Activated B cell treated with CpG ODN at 0.5 μM for 24 hours (primary cell): ENCODE measurements around the gene ADD1. TPM values are rescaled to one million over a fixed set of nuclear protein-coding genes. Genes with fewer than 3 reads are reported as not detected.

Experiments used
- ATAC-seq: fragments of 200-7000 bp; cut with Tn5 transposase; one replicate; pipeline ENCODE4 v1.10.0; 2021; ENCODE audit warnings: low read depth, mild to moderate bottlenecking, moderate library complexity
- CTCF ChIA-PET: fragments of 350-600 bp; sonication (Branson Sonifier 250); formaldehyde crosslinking; loops from one replicate; lab custom pipeline; 2021; ENCODE audit warnings: antibody characterized with exemption; lab: Charles Lee
- POLR2A ChIA-PET: fragments of 350-600 bp; sonication (Branson Sonifier 250); formaldehyde crosslinking; loops from one replicate; lab custom pipeline; 2021; ENCODE audit warnings: antibody characterized with exemption; lab: Charles Lee
- DNase-seq: peaks from one replicate; pipeline ENCODE4 v3.0.0; 2022
- H3K27ac Mint-ChIP-seq: one replicate; pipeline ENCODE4 v1.8.0; 2020; ENCODE audit warnings: mixed read lengths
- H3K27me3 Mint-ChIP-seq: one replicate; pipeline ENCODE4 v1.8.0; 2021; ENCODE audit warnings: mixed read lengths
- H3K36me3 Mint-ChIP-seq: one replicate; pipeline ENCODE4 v1.8.0; 2021; ENCODE audit warnings: low read depth, mixed read lengths
- H3K4me1 Mint-ChIP-seq: one replicate; pipeline ENCODE4 v1.8.0; 2021; ENCODE audit warnings: mixed read lengths
- H3K4me3 Mint-ChIP-seq: one replicate; pipeline ENCODE4 v1.8.0; 2020; ENCODE audit warnings: mild to moderate bottlenecking, mixed read lengths
- H3K9me3 Mint-ChIP-seq: one replicate; pipeline ENCODE4 v1.8.0; 2020; ENCODE audit warnings: mixed read lengths
- CTCF ChIP-seq: fragments of 200-600 bp; IDR thresholded peaks from one replicate; pipeline ENCODE4 v1.8.0; 2022; ENCODE audit warnings: antibody characterized with exemption, mild to moderate bottlenecking
- intact Hi-C: fragments of 100-400 bp; cut with micrococcal nuclease; formaldehyde crosslinking; loops from one replicate; pipeline ENCODE4 v1.15.1; 2024
- total RNA-seq: library from RNA; stranded (reverse); gene quantifications from 2 replicates; pipeline ENCODE4 v1.2.3, GENCODE V29; 2022

ADD1 gene
- 326 and 340 TPM in 2 replicates for total RNA-seq

- Mint-ChIP-seq H3K27ac (peak within 1 kb of the TSS; percentile 94), H3K4me1 (peaks cover 61% of the 10 kb centered on the region), H3K9me3 (no peaks in the 10 kb centered on the region), H3K27me3 (no peaks in the 10 kb centered on the region), H3K36me3 (peaks cover 9% of the 10 kb centered on the region), H3K4me3 (peak within 1 kb of the TSS; percentile 96)
- ChIA-PET POLR2A (interaction anchor here (0.6 to 2.6 kb wide), 9 partner anchors 8 to 98 kb away, joined by 3 to 12 read pairs (median 3); partner anchors contain the start of gene TNIP2), CTCF (no interaction called here)
- DNase-seq (peak; percentile 100), ATAC-seq (peak; percentile 87)
- no peak for TF ChIP-seq CTCF
- intact Hi-C loops, result loop anchor here (1.0 kb wide), 2 partner anchors 8 kb away; no protein-coding TSS in a partner anchor
Observed at GRCh38 chr4:2843263-2843940, at the start of gene ADD1. ADD1 (plus strand) TSS chr4:2843844; CDS start chr4:2875916, 32,072 bp downstream.

GRCh38 chr4:2794486-2795299, 49.0 kb upstream of the ADD1 start:
- no peak overlapping the region for H3K27ac Mint-ChIP-seq
- H3K4me1 Mint-ChIP-seq, result peaks cover 81% of the 10 kb centered on the region
- POLR2A ChIA-PET, result interaction anchor here (0.7 to 1.1 kb wide), 3 partner anchors 9 to 18 kb away, joined by 3 read pairs; no protein-coding TSS in a partner anchor

GRCh38 chr4:2795300-2795892, 48.2 kb upstream of the ADD1 start:
- Mint-ChIP-seq H3K9me3 (no peaks in the 10 kb centered on the region), H3K4me1 (peaks cover 82% of the 10 kb centered on the region), H3K36me3 (no peaks in the 10 kb centered on the region), H3K27me3 (no peaks in the 10 kb centered on the region), H3K4me3 (peak overlapping the region; percentile 46), H3K27ac (no peak overlapping the region)
- intact Hi-C loops, result no loop called here
- ChIA-PET POLR2A (interaction anchor here (1.0 to 1.1 kb wide), 2 partner anchors 11 to 17 kb away, joined by 3 read pairs; no protein-coding TSS in a partner anchor), CTCF (no interaction called here)
- TF ChIP-seq CTCF, result no peak
- DNase-seq (peak; percentile 13), ATAC-seq (no peak)

More at GRCh38 chr4:2794486-2795299, 49.0 kb upstream of the ADD1 start:
- Mint-ChIP-seq H3K9me3 (no peaks in the 10 kb centered on the region), H3K27me3 (no peaks in the 10 kb centered on the region), H3K36me3 (no peaks in the 10 kb centered on the region), H3K4me3 (peak overlapping the region; percentile 87)
- ATAC-seq (no peak), DNase-seq (no peak)
- CTCF ChIA-PET, result no interaction called here
- TF ChIP-seq CTCF, result no peak
- intact Hi-C loops, result no loop called here

GRCh38 chr4:2795893-2796848, 47.5 kb upstream of the ADD1 start:
- Mint-ChIP-seq H3K27me3 (no peaks in the 10 kb centered on the region), H3K4me3 (no peak overlapping the region), H3K4me1 (peaks cover 82% of the 10 kb centered on the region), H3K36me3 (no peaks in the 10 kb centered on the region), H3K27ac (no peak overlapping the region), H3K9me3 (no peaks in the 10 kb centered on the region)
- intact Hi-C loops, result no loop called here
- POLR2A ChIA-PET, result interaction anchor here (6.3 kb wide), 1 partner anchor 10 kb away, joined by 80 read pairs; no protein-coding TSS in a partner anchor
- TF ChIP-seq CTCF, result no peak
- CTCF ChIA-PET, result no interaction called here
- ATAC-seq, result no peak
- DNase-seq, result peak; percentile 14
